Fibroblast of upper back skin (primary cell): ENCODE measurements around the gene RBFOX1.

Source experiments
- DNase-seq: peaks from one replicate; pipeline ENCODE4 v3.0.0-alpha.2; 2013

Gene RBFOX1

DNA sequence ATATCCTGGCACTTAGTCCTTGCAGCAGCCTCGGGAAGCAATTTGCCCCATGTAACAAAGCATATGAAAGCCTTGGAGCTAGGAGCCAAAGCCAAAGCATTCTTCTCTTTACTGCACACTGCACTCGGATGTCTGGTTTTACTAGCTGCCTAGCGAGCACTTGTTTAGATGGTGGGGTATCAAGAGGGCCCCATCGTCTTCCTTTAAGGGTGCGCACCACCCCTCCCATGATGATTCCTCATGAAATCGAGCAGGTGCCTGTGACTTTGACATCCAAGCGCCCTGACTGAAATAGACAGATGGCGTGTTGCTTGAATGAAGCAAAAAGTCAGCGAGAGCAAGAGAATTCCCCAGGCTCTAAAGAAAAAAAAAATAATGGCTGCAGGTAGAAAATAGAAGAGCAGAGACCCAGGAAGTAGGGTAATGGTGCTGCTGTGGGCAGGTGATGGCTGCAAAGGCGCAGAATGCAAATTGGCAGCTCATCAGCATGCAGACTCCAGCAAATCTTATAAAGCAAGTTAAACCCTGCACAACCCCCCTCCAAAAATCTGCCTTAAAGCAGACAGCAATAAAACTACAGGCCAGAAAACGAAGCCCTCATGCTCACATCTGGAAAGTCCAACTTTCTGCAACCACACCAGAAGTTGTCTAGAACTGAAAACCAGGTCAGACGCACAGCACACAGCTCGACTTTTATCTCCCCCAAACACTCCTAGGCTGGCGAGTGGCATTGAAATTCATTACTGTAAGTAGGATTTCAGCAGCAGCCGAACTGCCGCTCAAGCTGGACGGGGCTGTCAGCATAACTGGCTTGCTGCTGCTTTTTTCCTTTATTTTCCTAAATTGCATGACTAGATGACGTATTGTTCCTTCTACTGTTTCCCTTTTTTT, 384.3 kb downstream of the RBFOX1 start:
- DNase-seq, result no peak

DNA sequence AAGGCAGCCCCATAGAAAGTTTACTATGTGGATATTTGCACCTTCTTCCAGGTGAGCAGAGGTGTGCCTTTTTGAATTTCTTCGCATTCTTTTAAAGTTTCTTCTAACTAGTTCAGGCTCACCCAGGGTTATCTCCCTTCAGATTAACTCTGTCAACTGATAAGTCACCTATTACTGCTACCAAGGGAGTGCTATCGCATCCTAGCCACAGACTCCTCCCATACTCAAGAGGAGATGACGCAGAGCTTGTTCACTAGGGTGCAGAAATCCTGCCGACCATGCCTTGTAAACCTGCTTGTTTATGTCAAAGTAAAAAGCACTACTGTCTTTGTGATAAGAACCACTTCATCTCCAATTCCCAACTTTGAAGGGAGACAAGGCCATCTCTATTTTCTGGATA, 390.1 kb downstream of the RBFOX1 start:
- no peak for DNase-seq

DNA sequence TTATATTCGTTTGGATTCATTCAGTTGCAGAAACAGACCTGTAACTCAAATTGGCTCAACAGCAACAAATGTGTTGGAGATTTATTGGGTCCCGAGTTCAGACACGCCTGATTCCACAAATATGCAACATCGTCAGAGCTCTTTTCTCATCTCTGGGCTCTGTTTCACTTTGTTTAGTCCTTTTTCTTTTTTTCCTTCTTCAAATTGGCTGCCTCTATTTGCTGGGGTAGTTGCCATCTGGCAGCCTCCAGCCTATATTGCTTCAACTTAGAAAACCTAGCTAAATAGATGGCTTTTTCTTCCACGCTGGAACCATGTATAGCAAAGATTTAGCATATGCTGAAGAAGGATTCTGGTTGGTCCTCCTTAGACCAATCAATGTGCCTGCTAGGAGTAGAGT, 398.5 kb downstream of the RBFOX1 start:
- no peak for DNase-seq

DNA sequence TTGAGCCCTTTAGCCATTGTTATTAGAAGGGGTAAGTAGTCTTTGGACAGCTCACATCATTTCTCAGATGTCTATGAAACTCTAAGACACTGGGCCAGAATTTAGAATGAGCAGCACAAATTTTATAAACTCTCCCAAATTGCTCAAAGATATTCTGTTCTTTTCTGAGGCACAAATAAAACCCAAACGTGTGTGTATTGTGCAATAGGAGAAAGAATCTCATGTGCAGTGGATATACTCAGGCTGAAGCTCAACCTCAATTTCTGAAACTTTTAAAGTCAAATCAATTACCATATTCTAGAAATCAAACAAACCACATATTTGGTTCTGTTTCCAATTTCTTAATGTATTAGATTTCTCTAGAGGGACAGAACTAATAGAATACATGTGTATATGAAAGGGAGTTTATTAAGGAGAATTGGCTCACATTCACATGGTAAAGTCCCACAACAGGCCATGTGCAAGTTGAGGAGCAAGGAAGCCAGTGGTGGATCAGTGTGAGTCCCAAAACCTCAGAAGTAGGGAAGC, 403.6 kb downstream of the RBFOX1 start:
- no peak for DNase-seq

DNA sequence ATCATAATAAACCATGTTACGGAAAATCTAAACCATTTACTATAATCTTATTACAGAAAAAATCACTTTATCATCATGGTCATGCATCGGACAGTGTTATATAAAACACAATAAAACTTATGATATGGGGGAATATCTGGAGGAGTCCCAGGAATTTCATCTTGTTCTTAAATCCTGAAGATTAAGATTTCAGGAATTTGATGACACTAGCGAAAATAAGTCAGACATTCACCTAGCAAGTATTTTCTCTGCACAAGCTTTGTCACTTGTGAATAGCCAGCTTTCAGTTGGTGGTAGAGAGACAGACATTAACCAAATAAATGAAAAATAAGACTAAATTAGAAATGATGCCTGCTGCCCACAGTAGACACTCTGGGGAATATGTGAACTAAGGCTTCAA, 410.0 kb downstream of the RBFOX1 start:
- DNase-seq, result no peak

DNA sequence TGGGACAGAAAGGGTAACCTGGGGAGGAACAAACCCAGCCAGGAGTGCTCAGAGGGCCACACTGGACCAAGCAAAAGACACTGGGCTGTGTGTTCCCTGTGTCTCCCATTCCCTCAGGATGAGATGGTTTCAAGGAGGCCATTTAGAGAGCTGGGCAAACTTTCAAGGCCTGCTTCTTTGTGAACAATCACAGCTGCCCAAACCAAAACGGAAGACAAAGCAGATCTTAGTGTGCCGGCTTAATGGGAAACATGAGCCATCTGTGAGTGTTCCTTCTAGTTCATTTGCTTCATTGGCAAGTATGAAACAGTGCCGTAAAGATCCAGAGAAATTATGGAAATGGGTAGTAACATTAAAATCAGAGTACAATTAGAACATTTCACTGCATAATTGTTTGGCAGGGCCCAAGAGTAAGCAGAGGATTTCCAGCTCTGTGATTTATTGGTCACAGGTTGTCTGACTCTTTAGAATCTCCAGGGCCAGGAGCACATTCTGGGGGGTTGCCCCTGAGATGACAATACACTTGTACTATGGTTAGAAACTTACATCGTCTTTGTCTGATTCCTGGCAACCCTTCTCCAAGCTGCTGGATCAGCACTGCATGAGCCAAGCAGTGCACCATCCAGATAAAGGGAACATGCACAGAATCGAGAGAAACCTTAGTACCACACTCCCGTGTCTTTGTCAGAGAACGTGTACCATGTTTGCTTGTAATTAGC, 412.1 kb downstream of the RBFOX1 start:
- DNase-seq, result no peak

DNA sequence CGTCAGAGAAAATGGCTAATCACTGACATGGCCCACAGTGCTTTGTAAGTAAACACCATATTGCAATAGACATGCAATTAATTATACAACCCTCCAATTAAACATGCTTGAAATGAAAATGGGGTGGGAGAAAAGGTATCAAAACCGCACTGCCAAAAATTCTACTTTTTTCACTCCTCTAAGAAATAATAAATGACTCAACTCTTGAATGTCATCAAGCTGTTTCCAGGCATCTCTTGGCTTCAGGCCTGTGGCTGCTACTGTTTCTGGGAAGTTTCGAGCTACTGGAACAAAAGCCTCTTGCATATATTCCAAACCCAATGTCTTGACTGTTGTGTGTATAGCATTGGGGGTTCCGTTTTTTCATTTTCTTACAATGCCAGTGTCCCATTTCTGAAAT, 412.6 kb downstream of the RBFOX1 start:
- DNase-seq, result no peak

DNA sequence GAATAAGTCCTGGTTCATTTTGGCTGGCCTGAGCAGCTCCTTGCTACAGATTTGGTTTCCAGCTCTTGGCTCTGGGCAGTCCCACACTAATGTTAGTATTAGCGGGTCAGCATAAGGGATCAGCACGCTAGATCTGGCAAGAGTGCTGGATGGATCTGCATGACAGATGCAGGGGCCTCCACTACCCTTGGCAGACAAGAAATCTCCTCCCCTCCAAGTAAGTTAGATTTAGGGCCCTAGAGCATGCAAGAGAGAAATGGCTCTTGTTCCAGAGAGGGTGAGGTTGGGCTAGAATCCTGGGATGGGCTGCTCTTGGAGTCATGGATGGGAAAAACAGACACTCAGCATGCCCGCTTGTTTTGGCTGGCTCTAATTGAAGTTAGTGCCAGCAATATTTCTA, 414.3 kb downstream of the RBFOX1 start:
- no peak for DNase-seq

DNA sequence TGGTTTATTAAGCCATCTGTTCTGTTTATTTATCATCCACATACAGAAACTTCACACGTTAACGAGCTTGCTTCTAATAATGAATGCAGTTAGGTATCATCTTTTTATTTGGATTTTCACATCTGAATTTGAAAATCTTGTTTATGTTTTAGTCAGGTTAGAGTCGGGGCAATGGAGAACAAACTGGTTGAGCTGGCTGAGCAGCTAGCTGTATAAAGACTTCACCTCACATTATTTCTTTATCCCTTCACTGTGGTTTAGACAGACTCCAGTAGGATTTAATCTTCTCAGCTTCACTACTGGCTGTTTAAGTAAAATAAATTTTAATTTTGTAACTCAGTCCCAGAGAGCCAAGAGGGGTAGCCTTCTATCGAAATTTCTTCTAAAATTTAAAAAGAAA, 415.9 kb downstream of the RBFOX1 start:
- no peak for DNase-seq

DNA sequence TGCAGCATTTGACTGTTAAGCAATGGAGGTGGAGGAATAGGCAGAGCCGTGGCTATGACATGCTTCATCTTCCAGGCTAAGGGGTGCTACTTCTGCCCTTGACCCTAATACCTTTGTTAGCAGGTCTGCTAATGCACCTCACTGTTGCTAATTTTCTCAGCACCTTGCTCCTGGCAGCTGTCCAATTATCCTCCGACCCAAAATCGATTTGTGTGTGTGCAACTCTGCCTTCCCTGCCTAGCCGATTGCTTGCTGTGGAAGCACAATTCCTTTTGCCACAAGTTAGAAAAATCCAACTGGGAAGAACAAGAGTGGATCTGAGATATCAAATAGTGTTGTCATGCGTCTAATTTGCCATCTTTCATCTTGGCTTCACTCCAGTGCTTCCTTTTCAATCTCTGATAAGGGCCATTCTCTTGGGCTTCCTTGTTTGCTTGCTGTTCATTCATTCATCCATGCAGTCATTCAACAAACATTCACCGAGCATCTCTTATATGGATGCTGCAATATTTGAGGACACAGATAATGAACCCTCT, 422.8 kb downstream of the RBFOX1 start:
- DNase-seq, result no peak
